Measurements from ENCODE around the gene MEF2B.

MEF2B gene

DNA sequence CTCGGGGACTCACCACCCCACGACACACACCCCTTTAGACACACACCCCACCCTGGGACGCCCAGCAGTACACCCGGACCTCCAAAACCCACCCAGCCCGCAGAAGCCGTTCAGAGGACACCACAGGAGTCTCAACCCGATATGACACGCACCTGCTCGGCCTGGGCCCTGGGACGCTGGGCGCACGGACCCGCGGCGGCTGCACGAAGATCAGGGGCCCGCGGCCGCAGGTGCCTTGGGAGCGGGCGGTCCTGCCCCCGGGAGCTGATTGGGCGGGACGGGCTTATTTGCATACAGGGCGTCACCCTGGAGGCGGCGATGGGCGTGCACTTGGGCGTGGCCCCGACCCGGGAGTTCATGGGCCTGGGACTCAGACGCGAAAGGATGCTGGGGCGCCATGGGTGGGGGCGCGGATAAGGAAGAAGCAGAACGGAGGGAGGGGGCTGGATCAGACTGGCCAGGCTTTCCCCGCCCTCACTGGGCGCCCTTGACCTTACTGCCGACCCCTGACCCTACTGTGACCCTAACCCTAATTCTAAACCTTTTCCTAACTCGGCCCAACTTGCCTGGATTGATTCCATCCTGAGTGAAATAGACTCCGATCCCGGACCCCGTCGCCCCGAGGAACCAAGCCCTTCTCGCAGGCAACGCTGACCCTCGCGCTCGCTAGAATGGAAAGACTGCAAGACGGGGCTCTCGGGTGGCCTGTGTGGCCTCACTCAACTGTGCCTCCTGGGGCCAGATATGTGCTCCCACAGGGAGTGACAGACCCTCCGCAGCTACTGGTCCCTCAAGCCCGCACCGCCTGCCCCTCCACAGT, at the start of gene MEF2B:
MEF2B (minus strand) TSS at position 211 of the 820 bp plus-strand sequence. CDS start 19,528 bp downstream, outside the sequence.
- FAIRE-seq = no peak

- no peak for FAIRE-seq
Measured at GRCh38 chr19:19218911-19219310, 48.8 kb upstream of the MEF2B start.

DNA sequence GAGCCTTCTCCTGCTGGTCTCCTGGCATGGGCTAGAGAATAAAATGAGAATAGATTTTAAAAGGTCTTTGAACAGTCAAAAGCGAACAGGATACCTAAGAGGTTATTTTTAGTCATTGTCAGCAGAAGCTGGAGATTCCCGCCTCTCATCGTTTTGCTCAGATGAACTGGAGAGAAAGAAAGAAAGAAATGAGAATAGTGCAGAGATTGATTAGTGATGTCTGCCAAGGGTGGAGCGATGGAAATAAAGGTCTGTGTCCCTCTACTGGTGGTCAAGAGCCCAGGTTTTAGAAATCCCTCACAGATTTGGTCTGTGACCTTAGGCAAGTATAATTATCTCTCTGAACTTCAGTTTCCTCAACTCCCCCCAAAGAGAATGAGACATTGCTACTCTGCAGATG, 47.0 kb upstream of the MEF2B start:
- peak; percentile 29 for FAIRE-seq

DNA sequence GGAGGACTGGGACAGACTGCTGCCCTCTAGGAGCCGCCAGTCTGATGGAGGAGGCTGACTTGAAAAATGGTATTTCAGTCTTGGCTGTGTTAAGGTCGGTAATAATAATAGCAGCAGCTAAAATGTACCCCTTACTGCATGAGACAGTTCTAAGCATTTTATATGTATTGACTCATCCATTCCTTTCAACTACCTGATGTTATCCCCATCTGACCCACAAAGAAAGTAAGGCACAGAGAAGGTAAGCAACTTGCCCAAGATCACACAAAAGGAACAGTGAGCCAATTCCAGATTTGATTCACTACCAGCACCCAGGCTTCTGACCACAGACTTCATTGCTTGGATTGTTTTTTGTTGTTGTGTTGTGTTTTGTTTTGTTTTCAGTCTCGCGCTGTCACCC, 45.7 kb upstream of the MEF2B start:
- no peak for FAIRE-seq

DNA sequence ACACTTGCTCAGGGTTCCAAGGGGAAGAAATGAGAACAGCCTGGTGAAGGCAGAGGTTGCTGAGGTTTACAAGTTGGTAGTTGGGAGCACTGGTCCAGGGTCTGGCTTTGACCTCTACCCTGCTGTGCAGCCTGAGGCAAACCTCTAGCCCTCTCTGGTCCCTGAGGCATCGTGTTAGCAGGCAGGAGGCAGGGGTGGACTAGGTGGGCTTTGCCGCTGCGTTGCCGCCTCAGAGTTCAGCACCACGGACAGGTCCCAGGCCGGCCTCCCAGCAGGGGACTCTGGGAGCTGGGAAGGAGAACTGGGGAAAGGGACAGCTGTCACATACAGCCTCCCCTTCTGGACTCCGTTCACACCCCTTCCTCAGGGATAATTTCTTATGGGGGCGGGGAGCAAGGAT, 44.8 kb upstream of the MEF2B start:
- no peak for FAIRE-seq

DNA sequence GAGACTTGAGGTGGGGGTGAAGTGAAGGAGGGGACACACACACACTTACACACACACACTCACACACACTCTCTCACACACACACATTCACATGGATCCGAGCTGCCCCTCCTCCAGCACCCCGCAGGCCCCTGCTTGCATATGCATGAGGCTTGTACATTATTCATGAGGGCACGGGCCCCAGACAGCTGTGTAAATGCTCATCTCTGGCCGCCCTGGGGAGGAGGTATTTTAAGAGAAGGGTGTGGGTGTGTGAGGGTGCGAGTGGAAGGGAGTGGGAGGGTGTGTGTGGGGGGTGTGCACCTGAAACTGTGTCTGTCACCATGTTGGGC, 44.1 kb upstream of the MEF2B start:
- FAIRE-seq = no peak

- FAIRE-seq = no peak
Measured at GRCh38 chr19:19213426-19214158, 43.5 kb upstream of the MEF2B start.

DNA sequence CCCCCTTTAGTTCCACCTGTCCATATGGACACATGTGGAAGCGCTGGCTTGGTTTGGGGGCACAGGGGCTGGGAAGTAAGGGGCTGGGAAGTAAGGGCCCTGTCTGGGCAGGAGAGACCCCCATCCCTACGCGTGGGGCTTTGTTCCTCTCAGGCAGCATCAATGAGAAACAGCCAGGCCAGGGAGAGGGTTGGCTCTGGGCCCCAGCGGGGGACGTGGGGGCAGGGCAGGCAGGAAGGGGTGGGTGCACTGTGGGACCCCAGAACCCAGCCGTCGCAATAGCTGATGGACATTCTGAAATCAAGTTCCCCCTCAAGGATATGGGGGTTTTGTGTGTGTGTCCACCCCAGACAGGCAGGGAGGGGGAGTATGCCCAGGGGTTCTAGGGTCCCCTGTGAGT, 42.9 kb upstream of the MEF2B start:
- no peak for FAIRE-seq

DNA sequence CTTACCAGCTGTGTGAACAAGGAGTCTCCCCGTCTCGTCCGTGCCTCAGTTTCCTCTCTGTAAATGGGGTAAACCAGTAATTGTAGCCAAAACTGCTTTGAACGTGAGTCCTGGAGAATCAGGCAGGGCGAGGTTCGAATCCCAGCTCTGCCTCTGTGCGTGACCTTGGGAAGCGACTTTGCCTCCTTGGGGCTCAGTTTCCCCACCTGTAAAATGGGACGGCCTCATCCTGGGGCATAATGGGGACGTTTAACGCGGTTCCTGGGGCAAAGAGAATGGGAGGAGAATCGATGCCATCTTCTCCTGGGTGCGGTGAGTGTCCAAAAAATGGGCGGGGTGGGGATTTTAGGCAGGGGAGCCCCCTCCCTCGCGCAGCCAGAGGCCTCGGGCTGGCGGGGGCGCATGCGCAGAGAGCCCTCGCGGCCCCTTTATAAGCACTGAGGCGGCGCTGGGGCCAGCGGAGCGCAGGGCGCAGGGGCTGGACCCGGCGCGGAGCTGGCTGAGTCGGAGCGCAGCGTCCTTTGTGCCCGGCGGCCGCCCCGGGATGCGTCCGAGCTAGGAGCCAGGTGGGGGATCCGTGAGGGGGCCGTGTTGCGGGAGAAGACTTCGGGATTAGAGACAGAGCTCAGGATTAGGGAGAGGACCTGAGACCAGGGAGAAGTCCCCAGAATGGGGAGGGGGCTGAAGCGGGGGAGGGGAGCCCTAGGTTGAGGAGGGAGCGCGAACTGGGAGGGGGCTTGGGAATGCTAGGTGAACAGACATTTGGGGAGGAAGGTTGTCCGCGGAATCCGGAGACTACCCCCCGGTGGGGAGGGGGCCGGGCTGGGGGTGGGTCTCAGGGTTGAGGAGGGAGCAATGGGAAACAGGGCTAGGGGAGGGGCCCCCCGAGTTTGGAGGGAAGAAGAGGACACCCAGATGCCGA, 41.7 kb upstream of the MEF2B start, which contains the start of gene NCAN:
NCAN (plus strand) TSS at position 460 of the 922 bp plus-strand sequence. CDS start 4,996 bp downstream, outside the sequence.
- no peak for FAIRE-seq

- FAIRE-seq = no peak
Measured at GRCh38 chr19:19209372-19209771, 39.3 kb upstream of the MEF2B start.

DNA sequence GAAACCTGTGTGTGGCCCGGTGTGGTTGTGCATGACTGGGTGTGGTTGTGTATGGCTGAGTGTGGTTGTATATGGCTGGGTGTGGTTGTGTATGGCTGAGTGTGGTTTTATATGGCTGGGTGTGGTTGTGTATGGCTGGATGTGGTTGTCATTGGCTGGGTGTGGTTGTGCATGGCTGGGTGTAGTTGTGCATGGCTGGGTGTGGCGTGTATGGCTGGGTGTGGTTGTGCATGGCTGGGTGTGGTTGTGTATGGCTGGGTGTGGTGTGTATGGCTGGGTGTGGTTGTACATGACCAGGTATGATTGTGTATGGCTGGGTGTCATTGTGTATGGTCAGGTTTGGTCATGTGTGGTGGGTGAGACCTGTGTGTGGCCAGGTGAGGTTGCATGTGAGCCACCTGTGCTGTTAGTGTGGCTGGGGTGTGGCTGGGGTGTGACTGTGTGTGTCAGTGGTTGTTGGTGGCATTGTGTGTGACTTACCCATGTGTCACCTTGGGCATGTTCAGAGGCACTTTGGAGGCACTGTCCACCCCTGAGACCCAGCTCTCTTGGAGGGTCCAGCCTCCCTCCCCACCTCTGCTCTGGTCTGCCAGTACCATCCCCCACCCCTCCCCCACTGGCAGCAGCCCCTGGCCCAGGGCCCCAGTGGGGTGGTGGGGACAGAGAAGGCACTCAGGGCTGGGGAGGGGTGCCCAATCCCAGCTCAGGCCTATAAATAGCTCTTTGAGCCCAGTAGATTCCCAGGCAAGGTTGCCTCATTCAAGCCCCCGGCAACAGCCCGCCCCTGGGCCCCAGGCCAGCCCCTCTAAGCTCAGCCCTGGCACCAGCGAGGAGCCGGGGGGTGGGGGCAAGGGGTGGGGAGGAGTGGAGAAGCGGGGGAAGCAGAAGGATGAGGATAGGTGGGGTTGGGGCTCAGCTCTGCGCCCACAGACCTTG, 37.8 kb upstream of the MEF2B start:
- no peak for FAIRE-seq

GRCh38 chr19:19206938-19207337, 36.9 kb upstream of the MEF2B start:
- FAIRE-seq = no peak

GRCh38 chr19:19205416-19206410, 35.6 kb upstream of the MEF2B start:
- FAIRE-seq = no peak

DNA sequence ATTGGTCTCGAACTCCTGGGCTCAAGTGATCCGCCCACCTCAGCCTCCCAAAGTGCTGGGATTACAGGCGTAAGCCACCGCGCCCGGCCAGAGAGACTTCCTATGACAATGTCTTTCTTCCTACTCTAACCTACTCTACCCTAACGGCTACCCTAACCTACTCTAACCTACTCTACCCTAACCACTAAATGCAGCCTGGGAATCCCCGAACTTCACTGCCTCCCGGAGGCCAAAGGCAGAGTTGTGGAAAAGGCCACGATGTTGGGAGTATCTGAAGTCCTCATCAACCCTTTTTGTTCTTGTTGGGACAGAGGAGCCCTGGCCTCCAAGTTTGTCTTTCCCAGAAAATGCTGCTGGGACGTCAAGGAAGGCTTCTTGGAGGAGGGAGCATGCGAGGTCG, 34.1 kb upstream of the MEF2B start:
- no peak for FAIRE-seq

DNA sequence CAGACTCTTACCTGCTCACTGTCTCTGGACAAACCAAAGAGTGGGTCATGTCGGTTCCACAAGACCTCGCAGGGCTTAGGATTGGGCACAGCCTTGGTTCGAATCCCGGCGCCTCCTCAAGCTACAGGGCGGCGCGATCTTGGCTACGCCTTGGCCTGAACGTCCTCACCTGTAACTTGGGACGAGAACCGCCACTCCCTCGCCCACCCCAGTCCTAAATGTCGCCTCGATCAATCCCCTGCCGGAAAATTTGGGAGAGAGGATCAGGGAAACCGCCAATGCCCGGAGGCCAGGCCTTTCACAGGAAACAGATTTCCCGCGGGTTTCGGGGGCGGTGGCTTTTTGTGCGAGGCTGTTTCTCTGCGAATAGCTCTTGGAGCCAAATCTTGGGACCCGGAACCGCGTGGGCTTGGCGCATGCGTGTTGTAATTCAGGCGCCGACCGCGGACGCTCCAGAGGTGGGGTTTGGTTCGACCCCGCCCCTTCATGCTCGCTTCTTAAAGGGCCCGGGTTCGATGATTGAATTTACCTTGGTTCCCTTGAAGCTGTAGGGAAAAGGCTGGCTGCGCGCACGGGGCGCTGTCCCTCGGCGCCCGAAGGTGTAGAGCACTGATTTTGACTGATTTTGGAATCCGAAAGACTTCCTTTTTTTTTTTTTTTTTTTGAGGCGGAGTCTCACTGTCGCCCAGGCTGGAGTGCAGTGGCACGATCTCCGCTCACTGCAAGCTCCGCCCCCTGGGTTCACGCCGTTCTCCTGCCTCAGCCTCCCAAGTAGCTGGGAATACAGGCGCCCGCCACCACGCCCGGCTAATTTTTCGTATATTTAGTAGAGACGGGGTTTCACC, 33.2 kb upstream of the MEF2B start, which contains the start of gene NR2C2AP:
NR2C2AP (minus strand) TSS at position 403 of the 845 bp plus-strand sequence; CDS start at position 49, 354 bp downstream.
- FAIRE-seq = peak; percentile 85

GRCh38 chr19:19202707-19203011, 32.6 kb upstream of the MEF2B start:
- FAIRE-seq = no peak

- no peak for FAIRE-seq
Measured at GRCh38 chr19:19201697-19202630, 31.9 kb upstream of the MEF2B start.

DNA sequence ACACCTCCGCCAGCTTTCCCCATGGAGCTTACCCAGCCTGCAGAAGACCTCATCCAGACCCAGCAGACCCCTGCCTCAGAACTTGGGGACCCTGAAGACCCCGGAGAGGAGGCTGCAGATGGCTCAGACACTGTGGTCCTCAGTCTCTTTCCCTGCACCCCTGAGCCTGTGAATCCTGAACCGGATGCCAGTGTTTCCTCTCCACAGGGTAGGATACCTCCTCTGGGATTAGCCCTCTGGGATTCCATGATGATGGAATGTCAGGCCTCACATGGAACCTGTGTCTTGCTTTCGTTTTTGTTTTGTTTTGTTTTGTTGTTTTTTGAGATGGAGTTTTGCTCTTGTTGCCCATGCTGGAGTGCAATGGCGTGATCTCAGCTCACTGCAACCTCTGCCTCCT, 23.9 kb upstream of the MEF2B start:
- no peak for FAIRE-seq

Data from TTC549 (cell line).